HG03108 (cell line): ENCODE data around the gene ACP4.
"Not testable (repeated sequence)": the region's sequence is repeated elsewhere in the genome, so short reads cannot be mapped to it uniquely, and the experiment has no call there.

ENCODE experiments used
- ATAC-seq: cut with Tn5 transposase; IDR thresholded peaks from one replicate; pipeline ENCODE4 v1.9.1; 2021; ENCODE audit warnings: moderate library complexity; ENCODE audit not compliant: unreplicated experiment

ACP4 gene

DNA sequence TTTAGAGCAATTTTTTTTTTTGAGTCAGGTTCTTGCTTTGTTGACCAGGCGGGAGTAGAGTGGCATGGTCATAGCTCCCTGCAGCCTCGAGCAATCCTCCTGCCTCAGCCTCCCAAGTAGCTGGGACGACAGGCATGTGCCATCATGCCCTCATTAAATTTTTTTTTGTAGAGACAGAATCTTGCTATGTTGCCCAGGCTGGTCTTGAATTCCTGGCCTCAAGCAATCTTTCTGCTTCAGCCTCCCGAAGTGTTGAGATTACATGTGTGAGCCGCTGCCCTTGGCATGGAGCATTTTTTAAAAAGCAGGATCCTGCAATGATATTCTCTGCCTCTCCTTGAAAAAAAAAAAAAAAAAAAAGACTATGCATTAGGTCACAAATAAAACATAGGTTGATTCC is 14.1 kb upstream of the ACP4 start:
- ATAC-seq, result no peak

GRCh38 chr19:50777261-50777660 is 13.0 kb upstream of the ACP4 start:
- no peak for ATAC-seq

GRCh38 chr19:50777830-50778303 is 12.3 kb upstream of the ACP4 start:
- no peak for ATAC-seq

GRCh38 chr19:50778906-50779430 is 11.2 kb upstream of the ACP4 start:
- ATAC-seq, result no peak

GRCh38 chr19:50779504-50780457 is 10.4 kb upstream of the ACP4 start:
- no peak for ATAC-seq

GRCh38 chr19:50780753-50781435 is 9.3 kb upstream of the ACP4 start:
- no peak for ATAC-seq

DNA sequence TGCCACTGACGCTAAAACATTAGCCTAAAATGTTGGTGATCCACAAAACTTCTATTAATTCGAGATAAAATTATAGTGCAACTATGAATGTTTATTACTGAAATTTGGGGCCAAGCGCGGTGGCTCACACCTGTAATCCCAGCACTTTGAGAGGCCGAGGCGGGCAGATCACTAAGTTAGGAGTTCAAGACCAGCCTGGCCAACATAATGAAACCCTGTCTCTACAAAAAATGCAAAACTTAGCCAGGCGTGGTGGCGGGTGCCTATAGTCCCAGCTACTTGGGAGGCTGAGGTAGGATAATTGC is 6.4 kb upstream of the ACP4 start:
- ATAC-seq, result not testable (repeated sequence)

- ATAC-seq, result no peak
These were observed 5.5 kb upstream of the ACP4 start for GRCh38 chr19:50784710-50785109.

DNA sequence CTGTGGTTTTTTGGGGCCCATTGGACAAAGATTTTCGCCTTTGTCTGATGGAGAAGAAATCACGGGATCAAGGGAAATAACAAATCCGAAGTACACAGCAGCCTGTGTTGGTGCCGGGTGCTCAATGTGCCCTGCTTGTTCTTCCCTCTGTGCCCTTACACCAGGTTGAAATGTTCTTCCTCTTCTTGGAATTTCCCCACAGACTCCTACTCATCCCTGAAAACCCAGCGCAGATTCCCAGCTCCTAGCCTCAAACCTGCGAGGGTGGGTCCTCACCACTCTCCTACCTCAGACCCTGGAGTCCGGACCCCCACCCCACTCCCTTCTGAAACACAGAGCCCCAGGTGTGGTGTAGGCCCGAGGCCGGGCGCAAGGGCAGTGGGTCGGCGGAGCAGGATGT is 4.9 kb upstream of the ACP4 start:
- no peak for ATAC-seq

DNA sequence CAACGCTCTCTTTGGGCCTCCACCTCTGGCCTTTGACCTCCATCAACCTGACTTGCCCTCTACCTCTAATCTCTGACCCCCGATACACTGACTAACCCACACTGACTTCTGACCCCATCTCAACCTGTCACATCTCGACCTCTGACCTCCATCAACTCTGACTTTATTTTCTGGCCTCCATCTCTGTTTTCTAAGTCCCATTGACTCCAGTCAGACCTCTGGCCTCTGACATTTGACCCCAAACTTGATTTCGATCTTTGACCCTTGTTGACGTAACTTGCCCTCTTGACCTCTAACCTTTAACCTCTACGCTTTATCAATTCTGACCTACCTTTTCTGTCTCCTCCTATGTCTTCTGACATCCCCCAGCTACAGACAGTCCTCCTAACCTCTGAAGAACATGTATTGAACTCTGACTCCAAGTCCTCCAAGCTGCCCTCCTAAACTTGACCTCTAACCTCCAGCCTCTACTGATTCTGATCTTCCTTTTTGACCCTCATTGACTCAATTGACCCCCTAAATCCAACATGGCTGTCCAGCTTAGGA is 780 bp downstream of the ACP4 start:
- no peak for ATAC-seq

DNA sequence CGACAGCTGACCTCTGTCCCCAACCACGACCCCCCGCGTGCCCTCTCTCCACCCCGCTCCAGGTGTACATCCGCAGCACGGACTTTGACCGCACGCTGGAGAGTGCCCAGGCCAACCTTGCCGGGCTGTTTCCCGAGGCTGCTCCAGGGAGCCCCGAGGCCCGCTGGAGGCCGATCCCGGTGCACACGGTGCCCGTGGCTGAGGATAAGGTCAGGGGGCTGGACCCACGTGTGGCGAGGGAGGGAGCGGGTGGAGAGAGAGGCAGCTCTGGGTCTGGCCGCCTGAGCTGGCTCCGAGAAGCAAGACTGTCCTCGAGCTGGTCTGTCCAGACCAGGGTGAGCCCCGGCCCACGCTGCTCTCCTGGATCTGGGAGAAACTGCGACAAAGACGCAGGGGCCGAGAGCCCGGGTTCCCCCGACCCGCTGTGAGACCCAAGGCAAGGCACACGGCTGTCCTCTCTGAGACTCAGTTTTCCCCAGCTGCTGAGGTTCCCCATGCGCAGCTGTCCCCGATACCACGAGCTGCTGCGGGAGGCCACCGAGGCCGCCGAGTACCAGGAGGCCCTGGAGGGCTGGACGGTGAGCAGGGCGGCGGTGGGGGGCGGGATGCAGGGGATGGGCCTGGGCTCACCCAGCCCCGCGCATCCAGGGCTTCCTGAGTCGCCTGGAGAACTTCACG is 1.5 kb downstream of the ACP4 start:
- no peak for ATAC-seq

- ATAC-seq, result no peak
These were observed 2.3 kb downstream of the ACP4 start for GRCh38 chr19:50792272-50793250.

GRCh38 chr19:50793558-50794065 is 3.4 kb downstream of the ACP4 start:
- ATAC-seq, result no peak

GRCh38 chr19:50794074-50794875 is 4.1 kb downstream of the ACP4 start:
- ATAC-seq, result no peak

GRCh38 chr19:50794876-50795663 is 4.9 kb downstream of the ACP4 start:
- no peak for ATAC-seq

DNA sequence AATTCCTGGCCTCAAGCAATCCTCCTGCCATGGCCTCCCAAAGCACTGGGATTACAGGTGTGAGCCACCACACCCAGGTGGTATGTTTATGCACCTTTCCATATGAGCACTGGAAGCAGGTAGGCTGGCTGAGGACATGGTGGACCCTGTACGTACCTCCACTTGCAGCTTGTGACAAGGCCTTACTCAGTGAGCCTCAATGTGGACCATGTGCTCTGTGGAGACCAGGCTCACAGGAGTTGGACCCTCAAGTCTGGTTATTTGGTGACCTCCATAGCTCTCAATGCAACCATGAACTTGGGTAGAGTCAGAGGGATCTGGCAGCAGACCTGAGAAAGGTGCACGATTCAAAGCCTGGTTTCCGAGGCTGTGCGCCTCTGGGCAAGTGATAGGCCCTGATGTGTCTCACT is 5.5 kb downstream of the ACP4 start:
- ATAC-seq, result no peak

DNA sequence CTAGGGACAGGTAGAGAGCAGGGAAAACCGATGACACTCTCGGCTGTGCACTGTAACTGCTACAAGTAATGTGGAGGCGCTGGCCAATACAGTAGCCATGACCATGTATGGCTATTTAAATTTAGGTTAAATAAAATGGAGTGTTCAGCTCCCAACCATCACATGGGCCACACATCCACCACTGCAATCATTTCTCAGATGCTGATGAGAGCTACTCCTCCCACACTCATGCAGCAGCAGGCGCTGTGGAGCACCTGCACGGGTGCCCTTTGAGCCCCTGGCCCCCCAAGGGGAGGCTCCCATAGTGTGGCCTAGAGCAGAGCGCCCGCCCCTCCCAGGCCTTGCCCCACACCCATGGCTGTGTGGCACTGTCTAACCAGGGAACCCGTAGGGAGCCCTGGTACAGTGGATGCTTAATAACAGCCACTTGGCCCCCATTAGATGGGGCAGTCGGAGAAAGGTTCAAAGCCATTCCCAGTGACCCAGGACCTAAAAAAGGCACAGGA is 6.0 kb downstream of the ACP4 start:
- ATAC-seq, result no peak
